ENCODE data around the gene RPH3AL.

The RPH3AL gene

DNA sequence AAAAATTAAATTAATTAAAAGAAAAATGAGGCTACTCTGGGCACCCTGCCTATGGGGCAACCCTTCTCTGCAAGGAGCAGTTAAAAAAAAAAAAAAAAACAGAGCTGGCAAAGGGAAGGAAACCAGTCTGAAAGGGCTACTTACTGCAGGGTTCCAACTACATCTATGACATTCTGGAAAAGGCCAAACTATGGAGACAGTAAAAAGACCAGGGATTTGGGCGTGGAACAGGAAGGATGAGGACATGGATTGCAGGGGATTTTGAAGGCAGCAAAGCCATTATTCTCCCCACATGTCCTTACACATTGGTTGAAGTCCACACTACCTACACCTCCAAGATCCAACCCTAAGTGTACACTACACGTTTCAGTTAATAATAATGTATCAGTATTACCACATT, 4.6 kb downstream of the RPH3AL start:
- Histone ChIP-seq H3K36me3 (ENCODE audit: control insufficient read depth in 2 of 2, insufficient read depth in 1 of 2, low read length in 2 of 2) (no peaks in the 10 kb centered on the region), H3K4me1 (ENCODE audit: control insufficient read depth, insufficient read depth, low read length) (peaks cover 7% of the 10 kb centered on the region), H3K27ac (ENCODE audit: extremely low read depth, low read depth, low read length) (no peak overlapping the region), H3K9me3 (ENCODE audit: control insufficient read depth, insufficient read depth, low read depth, low read length) (no peaks in the 10 kb centered on the region), H3K4me3 (ENCODE audit: low read depth, low read length) (no peak overlapping the region)
- ChIA-PET POLR2A (interaction anchor here (0.6 to 0.7 kb wide), 2 partner anchors 9 to 579 kb away, joined by 3 to 5 read pairs; no protein-coding TSS in a partner anchor), CTCF (interaction anchor here (0.6 kb wide), 2 partner anchors 24 to 39 kb away, joined by 3 read pairs; no protein-coding TSS in a partner anchor)
- TF ChIP-seq ZSCAN23 (tag by site-specific recombination; IDR thresholded peaks at IDR 0.05) (no peak), ZFP3 (tag by site-specific recombination; IDR thresholded peaks at IDR 0.05; ENCODE audit: low read depth) (no peak)

DNA sequence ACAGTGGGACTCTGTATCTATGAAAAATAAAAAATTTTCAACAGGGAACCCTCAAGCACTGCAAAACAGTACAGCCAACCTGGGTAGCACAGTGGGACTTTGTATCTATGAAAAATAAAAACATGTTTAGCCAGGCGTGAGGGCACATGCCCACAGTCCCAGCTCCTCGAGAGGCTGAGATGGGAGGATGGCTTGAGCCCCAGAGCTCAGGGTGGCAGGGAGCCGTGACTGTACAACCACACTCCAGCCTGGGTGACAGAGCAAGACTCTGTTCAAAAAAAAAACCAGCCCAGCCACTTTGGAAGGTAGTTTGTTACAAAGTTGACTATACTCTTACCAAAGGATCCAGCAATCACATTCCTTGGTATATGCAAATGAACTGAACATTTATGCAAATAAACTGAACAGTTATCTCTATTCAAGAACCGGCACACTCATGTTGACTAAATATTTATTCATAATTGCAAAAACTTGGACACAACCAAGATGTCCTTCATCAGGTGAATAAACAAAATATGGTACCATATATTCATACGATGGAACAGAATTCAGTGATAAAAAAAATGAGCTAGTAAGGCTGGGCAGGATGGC, 5.2 kb downstream of the RPH3AL start:
- no peak overlapping the region for H3K27ac ChIP-seq (ENCODE audit: extremely low read depth, low read depth, low read length)
- TF ChIP-seq ZNF169 (tag by site-specific recombination; IDR thresholded peaks at IDR 0.05) (no peak), GLI2 (tag by site-specific recombination; IDR thresholded peaks at IDR 0.05; ENCODE audit: borderline replicate concordance, low read depth) (no peak), ZNF138 (tag by site-specific recombination; IDR thresholded peaks at IDR 0.05; ENCODE audit: borderline replicate concordance) (no peak), ZNF843 (tag by site-specific recombination; IDR thresholded peaks at IDR 0.05) (no peak)
- TF ChIP-seq, protein P1, sequence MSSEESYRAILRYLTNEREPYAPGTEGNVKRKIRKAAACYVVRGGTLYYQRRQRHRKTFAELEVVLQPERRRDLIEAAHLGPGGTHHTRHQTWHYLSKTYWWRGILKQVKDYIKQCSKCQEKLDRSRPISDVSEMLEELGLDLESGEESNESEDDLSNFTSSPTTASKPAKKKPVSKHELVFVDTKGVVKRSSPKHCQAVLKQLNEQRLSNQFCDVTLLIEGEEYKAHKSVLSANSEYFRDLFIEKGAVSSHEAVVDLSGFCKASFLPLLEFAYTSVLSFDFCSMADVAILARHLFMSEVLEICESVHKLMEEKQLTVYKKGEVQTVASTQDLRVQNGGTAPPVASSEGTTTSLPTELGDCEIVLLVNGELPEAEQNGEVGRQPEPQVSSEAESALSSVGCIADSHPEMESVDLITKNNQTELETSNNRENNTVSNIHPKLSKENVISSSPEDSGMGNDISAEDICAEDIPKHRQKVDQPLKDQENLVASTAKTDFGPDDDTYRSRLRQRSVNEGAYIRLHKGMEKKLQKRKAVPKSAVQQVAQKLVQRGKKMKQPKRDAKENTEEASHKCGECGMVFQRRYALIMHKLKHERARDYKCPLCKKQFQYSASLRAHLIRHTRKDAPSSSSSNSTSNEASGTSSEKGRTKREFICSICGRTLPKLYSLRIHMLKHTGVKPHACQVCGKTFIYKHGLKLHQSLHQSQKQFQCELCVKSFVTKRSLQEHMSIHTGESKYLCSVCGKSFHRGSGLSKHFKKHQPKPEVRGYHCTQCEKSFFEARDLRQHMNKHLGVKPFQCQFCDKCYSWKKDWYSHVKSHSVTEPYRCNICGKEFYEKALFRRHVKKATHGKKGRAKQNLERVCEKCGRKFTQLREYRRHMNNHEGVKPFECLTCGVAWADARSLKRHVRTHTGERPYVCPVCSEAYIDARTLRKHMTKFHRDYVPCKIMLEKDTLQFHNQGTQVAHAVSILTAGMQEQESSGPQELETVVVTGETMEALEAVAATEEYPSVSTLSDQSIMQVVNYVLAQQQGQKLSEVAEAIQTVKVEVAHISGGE (tag by site-specific recombination; conservative IDR thresholded peaks at IDR 0.05; ENCODE audit: low read depth) = no peak
- H3K4me3 ChIP-seq (ENCODE audit: low read depth, low read length) = no peak overlapping the region
- H3K4me1 ChIP-seq (ENCODE audit: control insufficient read depth, insufficient read depth, low read length) = peaks cover under 1% of the 10 kb centered on the region
- POLR2A ChIA-PET = interaction anchor here (0.7 kb wide), 1 partner anchor 10 kb away, joined by 3 read pairs; no protein-coding TSS in a partner anchor
- no peaks in the 10 kb centered on the region for H3K9me3 ChIP-seq (ENCODE audit: control insufficient read depth, insufficient read depth, low read depth, low read length)
- CTCF ChIA-PET = interaction anchor here (0.6 kb wide), 1 partner anchor 38 kb away, joined by 3 read pairs; no protein-coding TSS in a partner anchor
- H3K36me3 ChIP-seq (ENCODE audit: control insufficient read depth in 2 of 2, insufficient read depth in 1 of 2, low read length in 2 of 2) = no peaks in the 10 kb centered on the region

DNA sequence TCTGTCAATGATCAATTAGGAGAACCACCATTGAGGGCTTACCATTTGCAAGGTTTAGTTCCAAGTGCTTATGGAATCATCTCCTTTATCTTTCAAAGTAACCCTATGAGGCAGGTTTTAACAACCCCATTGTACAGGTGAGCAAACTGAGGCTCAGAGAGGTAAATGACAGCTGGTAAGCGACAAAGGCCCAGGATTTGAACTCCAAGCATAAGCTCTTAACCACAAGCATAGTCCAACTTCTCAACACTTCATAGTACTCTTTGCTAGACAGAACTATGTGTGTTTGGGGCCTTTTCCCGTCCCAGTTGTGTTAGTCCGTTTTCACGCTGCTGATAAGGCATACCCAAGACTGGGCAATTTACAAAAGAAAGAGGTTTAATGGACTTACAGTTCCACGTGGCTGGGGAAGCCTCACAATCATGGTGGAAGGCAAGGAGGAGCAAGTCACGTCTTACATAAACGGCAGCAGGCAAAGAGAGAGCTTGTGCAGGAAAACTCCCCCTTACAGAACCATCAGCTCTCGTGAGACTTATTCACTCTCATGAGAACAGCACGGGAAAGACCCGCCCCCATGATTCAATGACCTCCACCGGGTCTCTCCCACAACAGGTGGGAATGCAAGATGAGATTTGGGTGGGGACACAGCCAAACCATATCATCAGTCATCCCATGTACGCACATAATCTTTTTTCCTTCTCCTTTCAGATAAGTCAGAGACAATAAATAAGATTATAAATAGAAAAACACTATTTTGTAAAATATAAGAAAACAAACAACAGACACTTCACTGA, 6.4 kb downstream of the RPH3AL start:
- H3K36me3 ChIP-seq (ENCODE audit: control insufficient read depth in 2 of 2, insufficient read depth in 1 of 2, low read length in 2 of 2) = no peaks in the 10 kb centered on the region
- H3K4me3 ChIP-seq (ENCODE audit: low read depth, low read length) = no peak overlapping the region
- no peaks in the 10 kb centered on the region for H3K4me1 ChIP-seq (ENCODE audit: control insufficient read depth, insufficient read depth, low read length)
- no peaks in the 10 kb centered on the region for H3K9me3 ChIP-seq (ENCODE audit: control insufficient read depth, insufficient read depth, low read depth, low read length)
- POLR2A ChIA-PET = no interaction called here
- CTCF ChIA-PET = no interaction called here
- H3K27ac ChIP-seq (ENCODE audit: extremely low read depth, low read depth, low read length) = no peak overlapping the region
- TF ChIP-seq, protein P2, sequence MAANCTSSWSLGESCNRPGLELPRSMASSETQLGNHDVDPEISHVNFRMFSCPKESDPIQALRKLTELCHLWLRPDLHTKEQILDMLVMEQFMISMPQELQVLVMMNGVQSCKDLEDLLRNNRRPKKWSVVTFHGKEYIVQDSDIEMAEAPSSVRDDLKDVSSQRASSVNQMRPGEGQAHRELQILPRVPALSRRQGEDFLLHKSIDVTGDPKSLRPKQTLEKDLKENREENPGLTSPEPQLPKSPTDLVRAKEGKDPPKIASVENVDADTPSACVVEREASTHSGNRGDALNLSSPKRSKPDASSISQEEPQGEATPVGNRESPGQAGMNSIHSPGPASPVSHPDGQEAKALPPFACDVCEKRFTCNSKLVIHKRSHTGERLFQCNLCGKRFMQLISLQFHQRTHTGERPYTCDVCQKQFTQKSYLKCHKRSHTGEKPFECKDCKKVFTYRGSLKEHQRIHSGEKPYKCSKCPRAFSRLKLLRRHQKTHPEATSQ (tag by site-specific recombination; IDR thresholded peaks at IDR 0.05) = no peak
- TF ChIP-seq ZNF626 (tag by site-specific recombination; IDR thresholded peaks at IDR 0.05) (no peak), ZFP41 (tag by site-specific recombination; IDR thresholded peaks at IDR 0.05; ENCODE audit: borderline replicate concordance) (no peak), ZNF664 (tag by site-specific recombination; IDR thresholded peaks at IDR 0.05) (no peak), RBAK (tag by site-specific recombination; IDR thresholded peaks at IDR 0.05) (no peak), ZNF132 (tag by site-specific recombination; IDR thresholded peaks at IDR 0.05; ENCODE audit: borderline replicate concordance) (no peak), ZNF433 (tag by site-specific recombination; IDR thresholded peaks at IDR 0.05; ENCODE audit: low read depth) (no peak), ZNF501 (tag by site-specific recombination; IDR thresholded peaks at IDR 0.05) (no peak), ZNF510 (tag by site-specific recombination; IDR thresholded peaks at IDR 0.05; ENCODE audit: insufficient replicate concordance) (no peak), ZNF624 (tag by site-specific recombination; IDR thresholded peaks at IDR 0.05) (no peak), ZNF214 (tag by site-specific recombination; IDR thresholded peaks at IDR 0.05; ENCODE audit: borderline replicate concordance) (no peak), SP7 (tag by site-specific recombination; IDR thresholded peaks at IDR 0.05) (no peak)
- TF ChIP-seq, protein P3, sequence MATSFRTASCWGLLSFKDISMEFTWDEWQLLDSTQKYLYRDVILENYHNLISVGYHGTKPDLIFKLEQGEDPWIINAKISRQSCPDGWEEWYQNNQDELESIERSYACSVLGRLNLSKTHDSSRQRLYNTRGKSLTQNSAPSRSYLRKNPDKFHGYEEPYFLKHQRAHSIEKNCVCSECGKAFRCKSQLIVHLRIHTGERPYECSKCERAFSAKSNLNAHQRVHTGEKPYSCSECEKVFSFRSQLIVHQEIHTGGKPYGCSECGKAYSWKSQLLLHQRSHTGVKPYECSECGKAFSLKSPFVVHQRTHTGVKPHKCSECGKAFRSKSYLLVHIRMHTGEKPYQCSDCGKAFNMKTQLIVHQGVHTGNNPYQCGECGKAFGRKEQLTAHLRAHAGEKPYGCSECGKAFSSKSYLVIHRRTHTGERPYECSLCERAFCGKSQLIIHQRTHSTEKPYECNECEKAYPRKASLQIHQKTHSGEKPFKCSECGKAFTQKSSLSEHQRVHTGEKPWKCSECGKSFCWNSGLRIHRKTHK (tag by site-specific recombination; IDR thresholded peaks at IDR 0.05) = no peak
- TF ChIP-seq, protein P4, sequence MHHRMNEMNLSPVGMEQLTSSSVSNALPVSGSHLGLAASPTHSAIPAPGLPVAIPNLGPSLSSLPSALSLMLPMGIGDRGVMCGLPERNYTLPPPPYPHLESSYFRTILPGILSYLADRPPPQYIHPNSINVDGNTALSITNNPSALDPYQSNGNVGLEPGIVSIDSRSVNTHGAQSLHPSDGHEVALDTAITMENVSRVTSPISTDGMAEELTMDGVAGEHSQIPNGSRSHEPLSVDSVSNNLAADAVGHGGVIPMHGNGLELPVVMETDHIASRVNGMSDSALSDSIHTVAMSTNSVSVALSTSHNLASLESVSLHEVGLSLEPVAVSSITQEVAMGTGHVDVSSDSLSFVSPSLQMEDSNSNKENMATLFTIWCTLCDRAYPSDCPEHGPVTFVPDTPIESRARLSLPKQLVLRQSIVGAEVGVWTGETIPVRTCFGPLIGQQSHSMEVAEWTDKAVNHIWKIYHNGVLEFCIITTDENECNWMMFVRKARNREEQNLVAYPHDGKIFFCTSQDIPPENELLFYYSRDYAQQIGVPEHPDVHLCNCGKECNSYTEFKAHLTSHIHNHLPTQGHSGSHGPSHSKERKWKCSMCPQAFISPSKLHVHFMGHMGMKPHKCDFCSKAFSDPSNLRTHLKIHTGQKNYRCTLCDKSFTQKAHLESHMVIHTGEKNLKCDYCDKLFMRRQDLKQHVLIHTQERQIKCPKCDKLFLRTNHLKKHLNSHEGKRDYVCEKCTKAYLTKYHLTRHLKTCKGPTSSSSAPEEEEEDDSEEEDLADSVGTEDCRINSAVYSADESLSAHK (tag by site-specific recombination; IDR thresholded peaks at IDR 0.05) = no peak
